SH-SY5Y (cell line): ENCODE results near the gene IL18R1.

Experiments used
- GATA2 ChIP-seq: IDR thresholded peaks from 2 replicates; pipeline ENCODE4 v1.6.1; 2011; ENCODE audit warnings: mild to moderate bottlenecking, low read depth, low read length
- GATA3 ChIP-seq: IDR thresholded peaks from 2 replicates; pipeline ENCODE4 v1.6.1; 2011; ENCODE audit warnings: low read depth, mild to moderate bottlenecking, low read length, moderate library complexity

DNA sequence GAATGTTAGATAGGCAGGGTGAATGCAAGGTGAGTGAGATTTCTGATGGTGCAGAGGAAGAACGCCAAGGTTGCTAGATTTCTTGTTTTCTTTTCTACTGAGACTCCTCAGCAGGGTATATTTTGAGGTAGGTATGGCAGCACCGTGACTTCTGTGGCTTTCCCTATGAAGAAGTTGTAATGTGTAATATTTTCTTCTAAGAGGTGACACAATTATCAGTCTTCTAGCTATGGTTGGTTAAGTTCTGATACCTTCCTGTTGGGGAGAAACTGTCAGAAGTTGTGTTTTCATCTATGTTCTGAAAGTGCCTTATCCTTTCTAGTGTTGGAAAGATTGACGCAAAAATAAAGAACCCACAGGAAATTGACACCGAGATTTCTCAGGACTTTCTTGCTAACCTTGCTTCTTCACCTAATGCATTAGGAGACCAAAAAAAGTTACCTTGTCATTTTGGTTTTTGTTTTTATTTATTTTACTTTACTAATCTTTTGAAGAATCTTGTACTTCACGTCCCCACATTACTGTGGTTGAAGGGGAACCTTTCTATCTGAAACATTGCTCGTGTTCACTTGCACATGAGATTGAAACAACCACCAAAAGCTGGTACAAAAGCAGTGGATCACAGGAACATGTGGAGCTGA lies 11.9 kb downstream of the IL18R1 start:
- TF ChIP-seq GATA2 (no peak), GATA3 (no peak)
